ENCODE data around the gene LRGUK. TPM values are rescaled to one million over a fixed set of nuclear protein-coding genes. Genes with fewer than 3 reads are reported as not detected.

LRGUK gene
- total and polyA plus RNA-seq, 2 of the 8 experiments (the other 6 are each of a cell fraction or from before 2014, with no cell fraction given) = 1.5 to 3.6 TPM

- TF ChIP-seq KDM4A (IDR thresholded peaks at IDR 0.05; ENCODE audit: low read depth, low read length, severe bottlenecking) = no peak
- TF ChIP-seq CHD1 (IDR thresholded peaks at IDR 0.05; ENCODE audit: low read depth, low read length) = no peak
- no peak for TF ChIP-seq EP300 (IDR thresholded peaks at IDR 0.05; ENCODE audit: borderline replicate concordance in 1 of 2, low read depth in 2 of 2, low read length in 2 of 2)
- no peak for TF ChIP-seq PHF8 (conservative IDR thresholded peaks at IDR 0.05; ENCODE audit: low read depth, low read length)
- no peak for TF ChIP-seq RXRA (IDR thresholded peaks at IDR 0.05; ENCODE audit: insufficient read depth, low read depth, low read length)
Observed at GRCh38 chr7:134278502-134279153, 151.5 kb downstream of the LRGUK start (continued).
